HepG2 (cell line): ENCODE results near the gene TCN2. TPM values are rescaled to one million over a fixed set of nuclear protein-coding genes. Genes with fewer than 3 reads are reported as not detected.

Experiments used
- AKAP8 ChIP-seq: sonication (generic); formaldehyde crosslinking; IDR thresholded peaks from 2 replicates; pipeline ENCODE4 v1.5.1; 2020; ENCODE audit warnings: mild to moderate bottlenecking, missing genetic modification reagents
- BCL3 ChIP-seq: sonication (generic); formaldehyde crosslinking; IDR thresholded peaks from 2 replicates; pipeline ENCODE4 v1.5.1; 2020; ENCODE audit warnings: mild to moderate bottlenecking, missing genetic modification reagents, moderate library complexity
- GATAD1 ChIP-seq: IDR thresholded peaks from 2 replicates; pipeline ENCODE4 v1.6.1; 2016; ENCODE audit warnings: missing genetic modification reagents, missing compliant biosample characterization
- GTF3A ChIP-seq: sonication (generic); formaldehyde crosslinking; conservative IDR thresholded peaks from 2 replicates; pipeline ENCODE4 v1.4.0; 2020; ENCODE audit warnings: mild to moderate bottlenecking, missing genetic modification reagents
- HNF4G ChIP-seq, 2 experiments: sonication (generic) in 1 of 2; formaldehyde crosslinking in 1 of 2; IDR thresholded peaks; 2 replicates each; pipeline versions ENCODE4 v1.4.0 to v1.6.1; 2011 to 2020; ENCODE audit warnings: borderline replicate concordance in 2 of 2, low read depth in 2 of 2, mild to moderate bottlenecking in 2 of 2, low read length in 1 of 2, missing genetic modification reagents in 1 of 2, moderate library complexity in 1 of 2
- HOMEZ ChIP-seq: IDR thresholded peaks from 2 replicates; pipeline ENCODE4 v1.6.1; 2016; ENCODE audit warnings: low read depth
- ISL2 ChIP-seq: sonication (generic); formaldehyde crosslinking; IDR thresholded peaks from 2 replicates; pipeline ENCODE4 v1.5.0; 2020; ENCODE audit warnings: missing genetic modification reagents
- MLLT10 ChIP-seq: sonication (generic); formaldehyde crosslinking; IDR thresholded peaks from 2 replicates; pipeline ENCODE4 v1.4.0; 2020; ENCODE audit warnings: missing genetic modification reagents
- MXD1 ChIP-seq: sonication (generic); formaldehyde crosslinking; IDR thresholded peaks from 2 replicates; pipeline ENCODE4 v1.4.0; 2020; ENCODE audit warnings: mild to moderate bottlenecking, missing genetic modification reagents
- NR1H2 ChIP-seq: sonication (generic); formaldehyde crosslinking; IDR thresholded peaks from 2 replicates; pipeline ENCODE4 v1.8.1; 2022; ENCODE audit warnings: low read depth, missing genetic modification reagents, borderline replicate concordance
- RFX5 ChIP-seq: IDR thresholded peaks from 2 replicates; pipeline ENCODE4 v1.6.1; 2011; ENCODE audit warnings: low read depth, low read length, improper control_type of control experiment
- SMYD3 ChIP-seq: sonication (generic); formaldehyde crosslinking; IDR thresholded peaks from 2 replicates; pipeline ENCODE4 v1.8.1; 2023; ENCODE audit warnings: mild to moderate bottlenecking, missing genetic modification reagents
- TFAP4 ChIP-seq: sonication (generic); IDR thresholded peaks from 2 replicates; pipeline ENCODE4 v1.6.1; 2016; ENCODE audit warnings: low read depth, borderline replicate concordance
- ZFAT ChIP-seq: sonication (generic); formaldehyde crosslinking; conservative IDR thresholded peaks from 2 replicates; pipeline ENCODE4 v1.8.1; 2023; ENCODE audit warnings: missing genetic modification reagents, inconsistent platforms
- ZNF18 ChIP-seq: sonication (generic); formaldehyde crosslinking; IDR thresholded peaks from 2 replicates; pipeline ENCODE4 v1.8.0; 2022; ENCODE audit warnings: mild to moderate bottlenecking, missing genetic modification reagents; ENCODE audit not compliant: insufficient replicate concordance
- ZNF317 ChIP-seq: sonication (generic); formaldehyde crosslinking; IDR thresholded peaks from 2 replicates; pipeline ENCODE4 v1.5.0; 2020; ENCODE audit warnings: mild to moderate bottlenecking, missing genetic modification reagents
- ZNF788 ChIP-seq: sonication (generic); formaldehyde crosslinking; IDR thresholded peaks from 2 replicates; pipeline ENCODE4 v1.5.0; 2020; ENCODE audit warnings: mild to moderate bottlenecking, missing genetic modification reagents, borderline replicate concordance
- polyA plus RNA-seq, 8 experiments: library from polyadenylated mRNA; depleted of rRNA in 3 of 8; stranded (reverse) in 7 of 8; unstranded in 1 of 8; fragments of >200 nt; fragmentation: Illumina TruSeq in 4 of 8; extraction: Trizol in 4 of 8; gene quantifications; 2 replicates each; pipeline versions ENCODE4 v1.2.1 to v1.2.3, GENCODE V29; 2011 to 2016; ENCODE audit warnings: low read depth in 4 of 8, missing spikeins in 1 of 8, mixed read lengths in 1 of 8; ENCODE audit not compliant: insufficient read depth in 1 of 8
- total RNA-seq, 5 experiments: library from RNA; depleted of rRNA; stranded (reverse); fragments of >200 nt; fragmentation: Illumina TruSeq; extraction: Trizol; gene quantifications; 2 replicates each; pipeline ENCODE4 v1.2.3, GENCODE V29; 2016; ENCODE audit warnings: low read depth in 1 of 5
- TF ChIP-seq, protein P1 (sequence below): sonication (generic); formaldehyde crosslinking; IDR thresholded peaks from 2 replicates; pipeline ENCODE4 v1.4.0; 2020; ENCODE audit warnings: missing genetic modification reagents
- TF ChIP-seq, protein P2 (sequence below): sonication (generic); formaldehyde crosslinking; IDR thresholded peaks from 2 replicates; pipeline ENCODE4 v1.4.0; 2020; ENCODE audit warnings: missing genetic modification reagents

TCN2 gene
- total and polyA plus RNA-seq, 2 of the 13 experiments (the other 11 are each of a cell fraction or from before 2014, with no cell fraction given): 0.29 to 0.31 TPM

- TF ChIP-seq ZNF18 (no peak), BCL3 (CRISPR knock-in tag) (0 out of 2 replicates have a peak, but pooled peaks have one; percentile 12), HNF4G (IDR thresholded peaks at IDR 0.05; ENCODE audit: borderline replicate concordance, low read depth, low read length) (no peak), HNF4G (CRISPR knock-in tag; IDR thresholded peaks at IDR 0.05; ENCODE audit: borderline replicate concordance, low read depth) (no peak), NR1H2 (CRISPR knock-in tag) (no peak), ISL2 (CRISPR knock-in tag) (peak; percentile 70; the same call in 1 of the 2 replicates), ZNF788 (peak; percentile 55; the same call in 1 of the 2 replicates), GATAD1 (CRISPR knock-in tag) (peak; percentile 93), TFAP4 (peak; percentile 47; the same call in 1 of the 2 replicates), HOMEZ (0 out of 2 replicates have a peak, but pooled peaks have one; percentile 17), SMYD3 (no peak), ZFAT (CRISPR knock-in tag) (no peak), RFX5 (peak; percentile 91), ZNF317 (CRISPR knock-in tag) (0 out of 2 replicates have a peak, but pooled peaks have one; percentile 20), MLLT10 (CRISPR knock-in tag) (no peak), MXD1 (CRISPR knock-in tag) (peak; percentile 84; the same call in 1 of the 2 replicates), AKAP8 (CRISPR knock-in tag) (no peak), GTF3A (CRISPR knock-in tag) (0 out of 2 replicates have a peak, but pooled peaks have one; percentile 49)
- TF ChIP-seq, protein P1, sequence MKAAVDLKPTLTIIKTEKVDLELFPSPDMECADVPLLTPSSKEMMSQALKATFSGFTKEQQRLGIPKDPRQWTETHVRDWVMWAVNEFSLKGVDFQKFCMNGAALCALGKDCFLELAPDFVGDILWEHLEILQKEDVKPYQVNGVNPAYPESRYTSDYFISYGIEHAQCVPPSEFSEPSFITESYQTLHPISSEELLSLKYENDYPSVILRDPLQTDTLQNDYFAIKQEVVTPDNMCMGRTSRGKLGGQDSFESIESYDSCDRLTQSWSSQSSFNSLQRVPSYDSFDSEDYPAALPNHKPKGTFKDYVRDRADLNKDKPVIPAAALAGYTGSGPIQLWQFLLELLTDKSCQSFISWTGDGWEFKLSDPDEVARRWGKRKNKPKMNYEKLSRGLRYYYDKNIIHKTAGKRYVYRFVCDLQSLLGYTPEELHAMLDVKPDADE: no peak
- TF ChIP-seq, protein P2, sequence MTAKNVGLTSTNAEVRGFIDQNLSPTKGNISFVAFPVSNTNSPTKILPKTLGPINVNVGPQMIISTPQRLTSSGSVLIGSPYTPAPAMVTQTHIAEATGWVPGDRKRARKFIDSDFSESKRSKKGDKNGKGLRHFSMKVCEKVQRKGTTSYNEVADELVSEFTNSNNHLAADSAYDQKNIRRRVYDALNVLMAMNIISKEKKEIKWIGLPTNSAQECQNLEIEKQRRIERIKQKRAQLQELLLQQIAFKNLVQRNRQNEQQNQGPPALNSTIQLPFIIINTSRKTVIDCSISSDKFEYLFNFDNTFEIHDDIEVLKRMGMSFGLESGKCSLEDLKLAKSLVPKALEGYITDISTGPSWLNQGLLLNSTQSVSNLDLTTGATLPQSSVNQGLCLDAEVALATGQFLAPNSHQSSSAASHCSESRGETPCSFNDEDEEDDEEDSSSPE (CRISPR knock-in tag): peak; percentile 38; the same call in 1 of the 2 replicates
These were observed 15.2 kb upstream of the TCN2 start, which contains the start of gene PES1 (continued) for GRCh38 chr22:30591588-30592359.
